Activated CD8-positive, alpha-beta memory T cell treated with anti-CD3 and anti-CD28 coated beads, Interleukin-2, amount 10 ng/mL, durations not matched to agents 7 days and 5 days (primary cell): ENCODE results near the gene AMELY. TPM values are rescaled to one million over a fixed set of nuclear protein-coding genes. Genes with fewer than 3 reads are reported as not detected.
"Not testable (repeated sequence)": the region's sequence is repeated elsewhere in the genome, so short reads cannot be mapped to it uniquely, and the experiment has no call there.

ENCODE experiments used
- ATAC-seq: fragments of 150-1000 bp; cut with Tn5 transposase; one replicate; pipeline ENCODE4 v1.10.0; 2021; ENCODE audit warnings: moderate library complexity
- CTCF ChIA-PET: fragments of 350-600 bp; sonication (Branson Sonifier 250); formaldehyde crosslinking; loops from one replicate; lab custom pipeline; 2021; ENCODE audit warnings: antibody characterized with exemption; lab: Charles Lee
- DNase-seq: peaks from one replicate; pipeline ENCODE4 v3.0.0-alpha.2; 2020
- H3K27ac Mint-ChIP-seq: one replicate; pipeline ENCODE4 v1.8.0; 2021; ENCODE audit warnings: mild to moderate bottlenecking, mixed read lengths
- H3K27me3 Mint-ChIP-seq: one replicate; pipeline ENCODE4 v1.8.0; 2021; ENCODE audit warnings: mixed read lengths
- H3K36me3 Mint-ChIP-seq: one replicate; pipeline ENCODE4 v1.8.0; 2021; ENCODE audit warnings: mild to moderate bottlenecking, mixed read lengths
- H3K4me1 Mint-ChIP-seq: one replicate; pipeline ENCODE4 v1.8.0; 2021; ENCODE audit warnings: mixed read lengths
- H3K4me3 Mint-ChIP-seq: one replicate; pipeline ENCODE4 v1.8.0; 2021; ENCODE audit warnings: mild to moderate bottlenecking, moderate library complexity, mixed read lengths
- H3K9me3 Mint-ChIP-seq: one replicate; pipeline ENCODE4 v1.8.0; 2022; ENCODE audit warnings: low read depth, mixed read lengths
- total RNA-seq, 2 experiments: library from RNA; stranded (reverse); gene quantifications; one replicate each; pipeline ENCODE4 v1.2.3, GENCODE V29; 2021

AMELY gene
- total RNA-seq, 2 experiments from 2014 or later = not detected

GRCh38 chrY:6908021-6908420, 3.5 kb downstream of the AMELY start:
- ATAC-seq, H3K27ac Mint-ChIP-seq, DNase-seq, H3K4me3 Mint-ChIP-seq, H3K36me3 Mint-ChIP-seq, H3K4me1 Mint-ChIP-seq, H3K9me3 Mint-ChIP-seq, CTCF ChIA-PET: not testable (repeated sequence)
- peaks cover 37% of the 10 kb centered on the region for H3K27me3 Mint-ChIP-seq

- Mint-ChIP-seq H3K4me1 (peaks cover 3% of the 10 kb centered on the region), H3K4me3 (no peak overlapping the region), H3K9me3 (no peaks in the 10 kb centered on the region), H3K27me3 (peaks cover 34% of the 10 kb centered on the region), H3K36me3 (no peaks in the 10 kb centered on the region), H3K27ac (no peak overlapping the region)
- CTCF ChIA-PET = no interaction called here
- ATAC-seq (no peak), DNase-seq (no peak)
These were observed 4.0 kb downstream of the AMELY start for GRCh38 chrY:6907591-6907990.

GRCh38 chrY:6902116-6902515, 9.4 kb downstream of the AMELY start:
- H3K27ac Mint-ChIP-seq, CTCF ChIA-PET, H3K9me3 Mint-ChIP-seq: not testable (repeated sequence)

DNA sequence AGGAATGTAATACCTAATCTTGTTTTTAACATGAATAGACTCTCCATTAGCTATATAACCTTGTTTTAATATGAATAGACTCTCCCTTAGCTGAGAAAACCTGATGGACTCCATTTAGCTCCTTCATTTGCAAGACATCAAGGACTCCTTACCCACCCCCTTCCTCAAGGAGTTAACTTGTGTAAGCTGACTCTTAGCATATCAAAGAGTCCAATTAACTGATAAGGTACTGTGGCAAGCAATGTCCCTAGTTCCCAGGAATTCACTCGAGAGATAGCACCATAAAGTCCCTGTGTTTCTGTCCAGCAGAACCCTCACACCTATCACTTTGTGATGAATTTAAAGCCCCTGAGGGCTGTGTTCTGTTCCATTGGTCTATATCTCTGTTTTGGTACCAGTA, 16.3 kb downstream of the AMELY start:
- Mint-ChIP-seq H3K36me3 (no peaks in the 10 kb centered on the region), H3K9me3 (no peaks in the 10 kb centered on the region), H3K4me1 (no peaks in the 10 kb centered on the region), H3K27ac (no peak overlapping the region), H3K4me3 (no peak overlapping the region), H3K27me3 (no peaks in the 10 kb centered on the region)
- DNase-seq (no peak), ATAC-seq (no peak)
- CTCF ChIA-PET = no interaction called here

More at GRCh38 chrY:6902116-6902515, 9.4 kb downstream of the AMELY start:
- DNase-seq, H3K27me3 Mint-ChIP-seq, ATAC-seq, H3K4me1 Mint-ChIP-seq, H3K36me3 Mint-ChIP-seq, H3K4me3 Mint-ChIP-seq: not testable (repeated sequence)

DNA sequence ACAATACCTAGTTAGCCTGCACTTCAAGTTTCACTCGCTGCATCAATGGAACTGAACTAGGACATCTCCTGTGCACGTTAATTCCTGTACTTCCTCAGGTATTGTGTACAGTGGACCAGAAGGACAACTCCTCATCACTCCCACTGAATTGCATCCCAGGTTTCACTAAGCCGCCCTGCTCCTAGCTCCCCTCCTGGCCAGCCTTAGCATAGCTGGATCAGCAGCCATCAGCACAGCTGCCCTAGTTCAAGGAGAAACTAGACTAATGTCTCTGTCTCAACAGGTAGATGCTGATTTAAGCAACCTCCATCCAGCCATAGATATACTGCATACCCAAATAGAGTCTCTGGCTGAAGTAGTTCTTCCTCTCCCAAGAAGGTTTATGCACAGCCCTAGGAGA, 17.1 kb downstream of the AMELY start:
- DNase-seq (no peak), ATAC-seq (no peak)
- Mint-ChIP-seq H3K9me3 (no peaks in the 10 kb centered on the region), H3K27me3 (no peaks in the 10 kb centered on the region), H3K4me1 (no peaks in the 10 kb centered on the region), H3K27ac (no peak overlapping the region), H3K36me3 (no peaks in the 10 kb centered on the region), H3K4me3 (no peak overlapping the region)
- CTCF ChIA-PET = no interaction called here

GRCh38 chrY:6849384-6849783, 62.2 kb downstream of the AMELY start:
- H3K4me1 Mint-ChIP-seq = no peaks in the 10 kb centered on the region
- no peak overlapping the region for H3K27ac Mint-ChIP-seq
- ATAC-seq (no peak), DNase-seq (no peak)
- no peaks in the 10 kb centered on the region for H3K36me3 Mint-ChIP-seq
- no peaks in the 10 kb centered on the region for H3K27me3 Mint-ChIP-seq
- H3K4me3 Mint-ChIP-seq = no peak overlapping the region
- CTCF ChIA-PET = no interaction called here
- no peaks in the 10 kb centered on the region for H3K9me3 Mint-ChIP-seq

GRCh38 chrY:6842650-6843049, 68.9 kb downstream of the AMELY start:
- H3K4me1 Mint-ChIP-seq, H3K27me3 Mint-ChIP-seq, H3K4me3 Mint-ChIP-seq, ATAC-seq, H3K9me3 Mint-ChIP-seq, H3K36me3 Mint-ChIP-seq, DNase-seq, CTCF ChIA-PET, H3K27ac Mint-ChIP-seq: not testable (repeated sequence)

Other genes with a start within 250 kb of the AMELY start
- gene TBL1Y, start 1.1 kb downstream of the AMELY start, total RNA-seq = not detected